Breast epithelium (tissue), 4 donors: ENCODE results near the gene RRAS. TPM values are rescaled to one million over a fixed set of nuclear protein-coding genes. Genes with fewer than 3 reads are reported as not detected.

Source experiments
- DNase-seq, 2 donors: peaks; one replicate each; pipeline ENCODE4 v3.0.0-alpha.2; 2019; ENCODE audit warnings: low spot score in 2 of 2
- H3K27ac ChIP-seq, 2 donors: fragments of 200-600 bp; sonication (generic) in 1 of 2; one replicate each; pipeline ENCODE4 v1.5.1; 2016 to 2019; ENCODE audit warnings: mild to moderate bottlenecking in 1 of 2
- H3K27me3 ChIP-seq, 2 donors: fragments of 200-600 bp; sonication (generic) in 1 of 2; one replicate each; pipeline versions ENCODE4 v1.5.1 to v1.6.0; 2017 to 2019; ENCODE audit warnings: control low read depth in 1 of 2, mild to moderate bottlenecking in 1 of 2
- H3K36me3 ChIP-seq: fragments of 200-600 bp; one replicate; pipeline ENCODE4 v1.5.1; 2019
- H3K4me1 ChIP-seq, 2 donors: fragments of 200-600 bp; sonication (generic); one replicate each; pipeline ENCODE4 v1.5.1; 2016 to 2019; ENCODE audit warnings: control low read depth in 1 of 2
- H3K4me3 ChIP-seq, 3 donors: fragments of 200-600 bp; sonication (generic); 1 replicate in 2 of 3; 2 replicates in 1 of 3; pipeline ENCODE4 v1.5.1; 2016 to 2019; ENCODE audit warnings: mild to moderate bottlenecking in 3 of 3, moderate library complexity in 2 of 3
- H3K9me3 ChIP-seq, 2 donors: fragments of 200-600 bp; sonication (generic) in 1 of 2; one replicate each; pipeline ENCODE4 v1.5.1; 2016 to 2019; ENCODE audit warnings: control low read depth in 1 of 2
- CTCF ChIP-seq, 3 donors: fragments of 450-650 bp; IDR thresholded peaks; one replicate each; pipeline ENCODE4 v1.5.1; 2016 to 2017; ENCODE audit warnings: antibody characterized with exemption in 3 of 3, mild to moderate bottlenecking in 3 of 3, moderate library complexity in 3 of 3
- POLR2A ChIP-seq: fragments of 450-650 bp; IDR thresholded peaks from one replicate; pipeline ENCODE4 v1.6.1; 2016; ENCODE audit warnings: antibody characterized with exemption, mild to moderate bottlenecking, moderate library complexity
- POLR2AphosphoS5 ChIP-seq, 3 donors: sonication (generic); formaldehyde crosslinking; IDR thresholded peaks; one replicate each; pipeline ENCODE4 v1.6.1; 2017; ENCODE audit warnings: antibody characterized with exemption in 3 of 3
- intact Hi-C: fragments of 100-400 bp; cut with DNase I; formaldehyde crosslinking; loops from one replicate; pipeline ENCODE4 v1.15.1; 2023; ENCODE audit warnings: low total_unique reads
- total RNA-seq, 3 donors: library from RNA; depleted of rRNA; stranded (reverse); fragments of >200 nt; gene quantifications; one replicate each; pipeline ENCODE4 v1.1.0, GENCODE V29; 2016

Gene RRAS
- total RNA-seq, 3 donors from 2014 or later: 34.8 to 114 (median 41.0) TPM

GRCh38 chr19:49665351-49666119 lies 25.6 kb upstream of the RRAS start, which contains the start of the genes BCL2L12 and IRF3:
Gene BCL2L12 (plus strand): TSS chr19:49665933. CDS start chr19:49666693, 760 bp downstream.
Gene IRF3 (minus strand): TSS chr19:49665857. CDS start chr19:49664838, 1,019 bp downstream.
- Histone ChIP-seq H3K36me3 (no peaks in the 10 kb centered on the region), H3K4me3 (peak within 1 kb of the TSS; percentile 70 to 79 (median 77)), H3K27ac (peak within 1 kb of the TSS; percentile 88 to 93), H3K4me1 (peaks cover 6 to 7% of the 10 kb centered on the region in 2 donors), H3K27me3 (no peaks in the 10 kb centered on the region), H3K9me3 (no peaks in the 10 kb centered on the region)
- peak; percentile 95 to 97 for DNase-seq
- intact Hi-C loops: loop anchor here (10.0 kb wide), 1 partner anchor 171 kb away; the partner anchor contains the start of gene RPS11
- TF ChIP-seq POLR2AphosphoS5 (IDR thresholded peaks at IDR 0.05) (peak; percentile 67 to 85 (median 80)), CTCF (IDR thresholded peaks at IDR 0.05) (no peak), POLR2A (peak; percentile 77)

GRCh38 chr19:49665036-49665350 lies 25.1 kb upstream of the RRAS start:
- Histone ChIP-seq H3K27ac (peak overlapping the region; percentile 88 to 93), H3K4me1 (peaks cover 6 to 7% of the 10 kb centered on the region in 2 donors), H3K9me3 (no peaks in the 10 kb centered on the region), H3K36me3 (no peaks in the 10 kb centered on the region), H3K4me3 (peak overlapping the region; percentile 70 to 79 (median 77)), H3K27me3 (no peaks in the 10 kb centered on the region)
- TF ChIP-seq CTCF (IDR thresholded peaks at IDR 0.05) (no peak), POLR2A (no peak), POLR2AphosphoS5 (IDR thresholded peaks at IDR 0.05) (no peak)
- no peak for DNase-seq
- intact Hi-C loops: loop anchor here (10.0 kb wide), 1 partner anchor 170 kb away; the partner anchor contains the start of gene RPS11

GRCh38 chr19:49664171-49665035 lies 24.5 kb upstream of the RRAS start:
- DNase-seq: peak; percentile 85 to 93
- Histone ChIP-seq H3K27me3 (no peaks in the 10 kb centered on the region), H3K9me3 (no peaks in the 10 kb centered on the region), H3K36me3 (no peaks in the 10 kb centered on the region), H3K27ac (peak overlapping the region; percentile 88 to 93), H3K4me3 (peak overlapping the region; percentile 70 to 79 (median 77)), H3K4me1 (peaks cover 6 to 7% of the 10 kb centered on the region in 2 donors)
- intact Hi-C loops: loop anchor here (10.0 kb wide), 1 partner anchor 170 kb away; the partner anchor contains the start of gene RPS11
- TF ChIP-seq POLR2A (peak; percentile 36), POLR2AphosphoS5 (IDR thresholded peaks at IDR 0.05) (peak; percentile 52 to 60 (median 55)), CTCF (IDR thresholded peaks at IDR 0.05) (peak in 2 of 3 donors; percentile 36 to 55)

GRCh38 chr19:49663224-49663623 lies 23.3 kb upstream of the RRAS start:
- intact Hi-C loops: loop anchor here (10.0 kb wide), 1 partner anchor 168 kb away; the partner anchor contains the start of gene RPS11
- no peaks in the 10 kb centered on the region for H3K36me3 ChIP-seq
- no peak overlapping the region for H3K27ac ChIP-seq
- H3K27me3 ChIP-seq: no peaks in the 10 kb centered on the region
- no peaks in the 10 kb centered on the region for H3K9me3 ChIP-seq
- no peak for DNase-seq
- H3K4me1 ChIP-seq: peaks cover 6 to 7% of the 10 kb centered on the region in 2 donors
- H3K4me3 ChIP-seq: no peak overlapping the region
- no peak for TF ChIP-seq POLR2AphosphoS5 (IDR thresholded peaks at IDR 0.05)
- TF ChIP-seq POLR2A: no peak
- TF ChIP-seq CTCF (IDR thresholded peaks at IDR 0.05): no peak
